HepG2 (cell line): ENCODE measurements around the gene NCOA1. TPM values are rescaled to one million over a fixed set of nuclear protein-coding genes. Genes with fewer than 3 reads are reported as not detected.

Source experiments
- ATAC-seq: fragments of 200-7000 bp; cut with Tn5 transposase; 3 replicates; pipeline ENCODE4 v1.9.1; 2020; ENCODE audit warnings: mild to moderate bottlenecking, moderate library complexity
- BruUV-seq: library from RNA; stranded (reverse); fragments of 400-500 nt; replicated peaks from 2 replicates; lab custom pipeline; 2021; lab: Mats Ljungman, UMichigan
- CTCF ChIA-PET: fragments of 300-600 bp; formaldehyde crosslinking; extraction: SDS; loops from one replicate; lab custom pipeline; 2021; ENCODE audit warnings: low total read pairs, inconsistent platforms, low intra/inter-chr PET ratio; lab: Yijun Ruan, JAX
- POLR2A ChIA-PET: fragments of 350-600 bp; sonication (Branson Sonifier 250); formaldehyde crosslinking; loops from one replicate; lab custom pipeline; 2020; ENCODE audit warnings: antibody characterized with exemption, inconsistent platforms; lab: Yijun Ruan, JAX
- DNase-seq: peaks from one replicate; pipeline ENCODE4 v3.0.0-alpha.2; 2015; ENCODE audit warnings: low spot score
- FAIRE-seq: peaks from 3 replicates; lab custom pipeline; 2011; peaks lifted over from hg19 to GRCh38; lab: Jason Lieb, UNC
- H2AFZ ChIP-seq: one replicate; pipeline ENCODE4 v1.6.1; 2011; ENCODE audit warnings: low read length, inconsistent platforms
- H3K27ac ChIP-seq: fragments of 300-600 bp; 3 replicates; pipeline ENCODE4 v1.8.0; 2011; ENCODE audit warnings: mixed run types, mild to moderate bottlenecking, mixed read lengths, low read length, inconsistent platforms; ENCODE audit not compliant: insufficient read depth; ENCODE audit errors: extremely low read length
- H3K27me3 ChIP-seq, 2 experiments: fragments of 200-600 bp in 1 of 2; 2 replicates in 1 of 2; 3 replicates in 1 of 2; pipeline versions ENCODE4 v1.6.0 to v1.8.0; 2011; ENCODE audit warnings: low read length in 2 of 2, mild to moderate bottlenecking in 2 of 2, moderate library complexity in 2 of 2, inconsistent platforms in 1 of 2; ENCODE audit not compliant: insufficient read depth in 2 of 2, control insufficient read depth in 1 of 2
- H3K36me3 ChIP-seq, 2 experiments: fragments of 200-600 bp in 1 of 2; replicated peaks in 1 of 2; 2 replicates in 1 of 2; 3 replicates in 1 of 2; pipeline versions ENCODE4 v1.5.1 to v1.8.0; 2011; ENCODE audit warnings: low read length in 2 of 2, inconsistent platforms in 1 of 2; ENCODE audit not compliant: insufficient read depth in 2 of 2, control insufficient read depth in 1 of 2
- H3K4me1 ChIP-seq: 2 replicates; pipeline ENCODE4 v1.5.1; 2012; ENCODE audit warnings: low read length, inconsistent platforms; ENCODE audit not compliant: insufficient read depth
- H3K4me2 ChIP-seq: 2 replicates; pipeline ENCODE4 v1.6.0; 2011; ENCODE audit warnings: low read depth, low read length, inconsistent platforms
- H3K4me3 ChIP-seq, 3 experiments: fragments of 200-600 bp in 1 of 3; sonication (generic), shearing (Covaris generic) in 1 of 3; replicated peaks in 1 of 3; 2 replicates each; pipeline ENCODE4 v1.5.1; 2011 to 2016; ENCODE audit warnings: low read length in 3 of 3, inconsistent platforms in 2 of 3, low read depth in 2 of 3, mild to moderate bottlenecking in 2 of 3, control low read depth in 1 of 3, mixed read lengths in 1 of 3; ENCODE audit not compliant: insufficient read depth in 1 of 3
- H3K79me2 ChIP-seq: one replicate; pipeline ENCODE4 v1.6.1; 2011; ENCODE audit warnings: low read length, inconsistent platforms; ENCODE audit not compliant: insufficient read depth
- H3K9ac ChIP-seq: 2 replicates; pipeline ENCODE4 v1.6.0; 2011; ENCODE audit warnings: mild to moderate bottlenecking, low read depth, low read length, inconsistent platforms; ENCODE audit not compliant: insufficient read depth
- H3K9me3 ChIP-seq: 2 replicates; pipeline ENCODE4 v1.5.1; 2012; ENCODE audit warnings: mild to moderate bottlenecking, low read length
- H4K20me1 ChIP-seq: 2 replicates; pipeline ENCODE4 v1.6.0; 2011; ENCODE audit warnings: inconsistent platforms, mild to moderate bottlenecking, low read length, moderate library complexity; ENCODE audit not compliant: insufficient read depth
- ATF7-NPFF ChIP-seq: sonication (generic); formaldehyde crosslinking; IDR thresholded peaks from 2 replicates; pipeline ENCODE4 v1.8.1; 2023; ENCODE audit warnings: mild to moderate bottlenecking, low read depth, missing genetic modification reagents, moderate library complexity
- CREB1 ChIP-seq, 2 experiments: fragments of 450-650 bp in 1 of 2; IDR thresholded peaks; 2 replicates each; pipeline ENCODE4 v1.6.1; 2016 to 2017; ENCODE audit warnings: control low read depth in 1 of 2, mild to moderate bottlenecking in 1 of 2, missing compliant biosample characterization in 1 of 2, missing genetic modification characterization in 1 of 2
- HOXA7 ChIP-seq: sonication (generic); formaldehyde crosslinking; IDR thresholded peaks from 2 replicates; pipeline ENCODE4 v1.8.1; 2022; ENCODE audit warnings: mild to moderate bottlenecking, missing genetic modification reagents, moderate library complexity
- POLR2A ChIP-seq, 2 experiments: IDR thresholded peaks; 2 replicates each; pipeline ENCODE4 v1.6.1; 2011; ENCODE audit warnings: low read depth in 2 of 2, low read length in 2 of 2, mild to moderate bottlenecking in 1 of 2, moderate library complexity in 1 of 2; ENCODE audit not compliant: insufficient read depth in 1 of 2
- RFX1 ChIP-seq: fragments of 450-650 bp; IDR thresholded peaks from 2 replicates; pipeline ENCODE4 v1.6.1; 2017
- ZFP62 ChIP-seq: sonication (generic); formaldehyde crosslinking; IDR thresholded peaks from 2 replicates; pipeline ENCODE4 v1.4.0; 2020; ENCODE audit warnings: missing genetic modification reagents
- ZNF17 ChIP-seq: sonication (generic); formaldehyde crosslinking; IDR thresholded peaks from 2 replicates; pipeline ENCODE4 v1.5.0; 2020; ENCODE audit warnings: mild to moderate bottlenecking, missing genetic modification reagents
- ZNF335 ChIP-seq: sonication (generic); formaldehyde crosslinking; IDR thresholded peaks from 2 replicates; pipeline ENCODE4 v1.4.0; 2020; ENCODE audit warnings: missing genetic modification reagents
- ZNF703 ChIP-seq: sonication (generic); formaldehyde crosslinking; IDR thresholded peaks from 2 replicates; pipeline ENCODE4 v1.5.1; 2020; ENCODE audit warnings: missing genetic modification reagents, mild to moderate bottlenecking, moderate library complexity, borderline replicate concordance
- WGBS: methylation state at CpG from one replicate; pipeline ENCODE4 v1.1.6; 2017; ENCODE audit warnings: low lambda C conversion rate; 5-methylcytosine and 5-hydroxymethylcytosine counted together
- in situ Hi-C: cut with HindIII; loops from 2 replicates; pipeline ENCODE4 v1.10.0; 2017; ENCODE audit warnings: low pct_unique_long_range_greater_than_20kb; ENCODE audit not compliant: extremely low pct_ligation_motif_present
- intact Hi-C: fragments of 100-400 bp; cut with micrococcal nuclease; formaldehyde crosslinking; loops from one replicate; pipeline ENCODE4 v1.10.0; 2022; ENCODE audit not compliant: unreplicated experiment
- polyA plus RNA-seq, 8 experiments: library from polyadenylated mRNA; depleted of rRNA in 3 of 8; stranded (reverse) in 7 of 8; unstranded in 1 of 8; fragments of >200 nt; fragmentation: Illumina TruSeq in 4 of 8; extraction: Trizol in 4 of 8; gene quantifications; 2 replicates each; pipeline versions ENCODE4 v1.2.1 to v1.2.3, GENCODE V29; 2011 to 2016; ENCODE audit warnings: low read depth in 4 of 8, missing spikeins in 1 of 8, mixed read lengths in 1 of 8; ENCODE audit not compliant: insufficient read depth in 1 of 8
- total RNA-seq, 5 experiments: library from RNA; depleted of rRNA; stranded (reverse); fragments of >200 nt; fragmentation: Illumina TruSeq; extraction: Trizol; gene quantifications; 2 replicates each; pipeline ENCODE4 v1.2.3, GENCODE V29; 2016; ENCODE audit warnings: low read depth in 1 of 5
- TF ChIP-seq, protein P1 (sequence below): sonication (generic); formaldehyde crosslinking; conservative IDR thresholded peaks from 2 replicates; pipeline ENCODE4 v1.4.0; 2020; ENCODE audit warnings: mild to moderate bottlenecking, missing genetic modification reagents, moderate library complexity
- TF ChIP-seq, protein P2 (sequence below): IDR thresholded peaks from 2 replicates; pipeline ENCODE4 v1.6.1; 2016; ENCODE audit warnings: low read depth, borderline replicate concordance

The NCOA1 gene
- total and polyA plus RNA-seq, 2 of the 13 experiments (the other 11 are each of a cell fraction or from before 2014, with no cell fraction given) = 10.0 to 10.4 TPM

DNA sequence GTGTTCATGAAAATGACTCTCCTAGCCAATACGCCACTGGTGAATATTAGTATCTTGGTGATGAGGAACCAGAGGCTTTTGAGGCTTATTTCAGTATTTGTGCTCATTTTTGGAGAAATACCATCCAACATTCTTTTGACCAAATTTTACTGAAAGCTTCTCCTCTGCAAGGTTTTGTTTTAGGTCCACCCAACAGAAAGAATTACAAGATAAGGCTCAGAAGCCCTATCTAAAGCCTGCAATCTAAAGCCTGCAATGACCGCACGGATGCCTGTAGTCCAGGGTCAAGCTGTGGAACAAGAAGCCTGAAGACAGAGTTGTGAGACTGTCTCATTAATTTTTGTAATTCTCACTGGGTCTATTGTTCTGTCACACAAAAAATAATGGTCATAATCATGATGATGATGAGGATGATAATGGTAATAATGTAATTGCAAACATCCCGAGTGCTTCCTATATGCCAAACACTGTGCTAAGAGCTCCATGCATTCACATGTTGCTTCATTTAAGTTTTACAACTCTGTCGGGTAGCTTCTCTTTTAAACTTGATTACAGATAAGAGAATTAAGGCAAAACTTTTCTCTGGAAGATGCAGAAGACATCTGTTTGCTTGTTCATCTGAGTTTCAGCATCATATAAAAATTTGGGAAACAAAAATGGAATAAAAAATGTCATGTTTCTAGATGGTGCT lies 33.2 kb upstream of the NCOA1 start:
- H3K9me3 ChIP-seq = no peaks in the 10 kb centered on the region
- POLR2A ChIA-PET = no interaction called here
- WGBS = 49% methylated on average over 5 of the region's 5 CpGs
- CTCF ChIA-PET = no interaction called here
- H3K4me2 ChIP-seq = no peak overlapping the region
- ATAC-seq (no peak), DNase-seq (no peak), FAIRE-seq (no peak)
- H3K79me2 ChIP-seq = no peaks in the 10 kb centered on the region
- H2AFZ ChIP-seq = no peak overlapping the region
- no peak overlapping the region for H3K4me3 ChIP-seq
- intact Hi-C loops = no loop called here
- H3K4me1 ChIP-seq = no peaks in the 10 kb centered on the region
- H3K27ac ChIP-seq = no peak overlapping the region
- H3K9ac ChIP-seq = no peak overlapping the region
- BruUV-seq = no TSS peak
- in situ Hi-C loops = no loop called here
- H3K27me3 ChIP-seq = peaks cover 2 to 14% of the 10 kb centered on the region in 2 experiments; a peak in 4 of 5 replicates
- no peaks in the 10 kb centered on the region for H4K20me1 ChIP-seq
- TF ChIP-seq ZNF703 (no peak), ZFP62 (CRISPR knock-in tag) (no peak), RFX1 (no peak), ZNF17 (CRISPR knock-in tag) (no peak), HOXA7 (CRISPR knock-in tag) (no peak), CREB1 (IDR thresholded peaks at IDR 0.05) (no peak), CREB1 (CRISPR knock-in tag; IDR thresholded peaks at IDR 0.05) (no peak), ATF7-NPFF (CRISPR knock-in tag) (no peak), POLR2A (IDR thresholded peaks at IDR 0.05; ENCODE audit: insufficient read depth in 1 of 2, low read depth in 2 of 2, low read length in 2 of 2) (no peak), ZNF335 (CRISPR knock-in tag) (no peak)
- TF ChIP-seq, protein P1, sequence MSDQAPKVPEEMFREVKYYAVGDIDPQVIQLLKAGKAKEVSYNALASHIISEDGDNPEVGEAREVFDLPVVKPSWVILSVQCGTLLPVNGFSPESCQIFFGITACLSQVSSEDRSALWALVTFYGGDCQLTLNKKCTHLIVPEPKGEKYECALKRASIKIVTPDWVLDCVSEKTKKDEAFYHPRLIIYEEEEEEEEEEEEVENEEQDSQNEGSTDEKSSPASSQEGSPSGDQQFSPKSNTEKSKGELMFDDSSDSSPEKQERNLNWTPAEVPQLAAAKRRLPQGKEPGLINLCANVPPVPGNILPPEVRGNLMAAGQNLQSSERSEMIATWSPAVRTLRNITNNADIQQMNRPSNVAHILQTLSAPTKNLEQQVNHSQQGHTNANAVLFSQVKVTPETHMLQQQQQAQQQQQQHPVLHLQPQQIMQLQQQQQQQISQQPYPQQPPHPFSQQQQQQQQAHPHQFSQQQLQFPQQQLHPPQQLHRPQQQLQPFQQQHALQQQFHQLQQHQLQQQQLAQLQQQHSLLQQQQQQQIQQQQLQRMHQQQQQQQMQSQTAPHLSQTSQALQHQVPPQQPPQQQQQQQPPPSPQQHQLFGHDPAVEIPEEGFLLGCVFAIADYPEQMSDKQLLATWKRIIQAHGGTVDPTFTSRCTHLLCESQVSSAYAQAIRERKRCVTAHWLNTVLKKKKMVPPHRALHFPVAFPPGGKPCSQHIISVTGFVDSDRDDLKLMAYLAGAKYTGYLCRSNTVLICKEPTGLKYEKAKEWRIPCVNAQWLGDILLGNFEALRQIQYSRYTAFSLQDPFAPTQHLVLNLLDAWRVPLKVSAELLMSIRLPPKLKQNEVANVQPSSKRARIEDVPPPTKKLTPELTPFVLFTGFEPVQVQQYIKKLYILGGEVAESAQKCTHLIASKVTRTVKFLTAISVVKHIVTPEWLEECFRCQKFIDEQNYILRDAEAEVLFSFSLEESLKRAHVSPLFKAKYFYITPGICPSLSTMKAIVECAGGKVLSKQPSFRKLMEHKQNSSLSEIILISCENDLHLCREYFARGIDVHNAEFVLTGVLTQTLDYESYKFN (CRISPR knock-in tag) = no peak
- TF ChIP-seq, protein P2, sequence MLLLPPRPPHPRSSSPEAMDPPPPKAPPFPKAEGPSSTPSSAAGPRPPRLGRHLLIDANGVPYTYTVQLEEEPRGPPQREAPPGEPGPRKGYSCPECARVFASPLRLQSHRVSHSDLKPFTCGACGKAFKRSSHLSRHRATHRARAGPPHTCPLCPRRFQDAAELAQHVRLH (CRISPR knock-in tag) = no peak
- no peaks in the 10 kb centered on the region for H3K36me3 ChIP-seq
